ENCODE results near the gene PRPF18.

Gene PRPF18

GRCh38 chr10:13656337-13657100 is 69.8 kb downstream of the PRPF18 start:
- H3K4me3 ChIP-seq (ENCODE audit: low read depth, low read length) = no peak overlapping the region
- TF ChIP-seq CTCF (IDR thresholded peaks at IDR 0.05; ENCODE audit: low read depth, low read length) = no peak
- in situ Hi-C loops (cut with HindIII; ENCODE audit: low sequenced_read_pairs) = no loop called here
- DNase-seq (ENCODE audit: low read depth, low spot score) = no peak

- no peak for TF ChIP-seq CTCF (IDR thresholded peaks at IDR 0.05; ENCODE audit: low read depth, low read length)
- in situ Hi-C loops (cut with HindIII; ENCODE audit: low sequenced_read_pairs) = no loop called here
- no peak for DNase-seq (ENCODE audit: low read depth, low spot score)
These were observed 70.4 kb downstream of the PRPF18 start for GRCh38 chr10:13657101-13657680.

GRCh38 chr10:13658264-13658663 is 71.5 kb downstream of the PRPF18 start:
- DNase-seq (ENCODE audit: low read depth, low spot score) = no peak
- H3K4me3 ChIP-seq (ENCODE audit: low read depth, low read length) = no peak overlapping the region
- in situ Hi-C loops (cut with HindIII; ENCODE audit: low sequenced_read_pairs) = no loop called here
- no peak for TF ChIP-seq CTCF (IDR thresholded peaks at IDR 0.05; ENCODE audit: low read depth, low read length)

More at GRCh38 chr10:13657101-13657680, 70.4 kb downstream of the PRPF18 start:
- H3K4me3 ChIP-seq (ENCODE audit: low read depth, low read length) = no peak overlapping the region

- in situ Hi-C loops (cut with HindIII; ENCODE audit: low sequenced_read_pairs) = no loop called here
- no peak for DNase-seq (ENCODE audit: low read depth, low spot score)
- no peak for TF ChIP-seq CTCF (IDR thresholded peaks at IDR 0.05; ENCODE audit: low read depth, low read length)
- H3K4me3 ChIP-seq (ENCODE audit: low read depth, low read length) = no peak overlapping the region
These were observed 72.3 kb downstream of the PRPF18 start for GRCh38 chr10:13658871-13659685.

- TF ChIP-seq CTCF (IDR thresholded peaks at IDR 0.05; ENCODE audit: low read depth, low read length) = peak; percentile 84
- in situ Hi-C loops (cut with HindIII; ENCODE audit: low sequenced_read_pairs) = no loop called here
- no peak overlapping the region for H3K4me3 ChIP-seq (ENCODE audit: low read depth, low read length)
- peak; percentile 49 for DNase-seq (ENCODE audit: low read depth, low spot score)
These were observed 73.3 kb downstream of the PRPF18 start for GRCh38 chr10:13659887-13660550.

- DNase-seq (ENCODE audit: low read depth, low spot score) = no peak
- H3K4me3 ChIP-seq (ENCODE audit: low read depth, low read length) = no peak overlapping the region
- in situ Hi-C loops (cut with HindIII; ENCODE audit: low sequenced_read_pairs) = no loop called here
- TF ChIP-seq CTCF (IDR thresholded peaks at IDR 0.05; ENCODE audit: low read depth, low read length) = no peak
These were observed 73.8 kb downstream of the PRPF18 start for GRCh38 chr10:13660551-13660920.
